HCT116 (cell line): ENCODE data around the gene RTTN. TPM values are rescaled to one million over a fixed set of nuclear protein-coding genes. Genes with fewer than 3 reads are reported as not detected.

Experiments
- ATAC-seq: fragments of 200-7000 bp; cut with Tn5 transposase; 2 replicates; pipeline ENCODE4 v1.9.1; 2020; ENCODE audit warnings: mild to moderate bottlenecking, moderate library complexity
- BruUV-seq: library from RNA; stranded (reverse); fragments of 400-500 nt; replicated peaks from 2 replicates; lab custom pipeline; 2021; lab: Mats Ljungman, UMichigan
- CTCF ChIA-PET: fragments of 300-600 bp; sonication (Branson Sonifier 250); formaldehyde crosslinking; loops from one replicate; lab custom pipeline; 2021; ENCODE audit warnings: antibody characterized with exemption; lab: Charles Lee
- POLR2A ChIA-PET: fragments of 300-600, 350-600 bp; sonication (Branson Sonifier 250); formaldehyde crosslinking; loops from one replicate; lab custom pipeline; 2021; ENCODE audit warnings: antibody characterized with exemption; lab: Charles Lee
- RAD21 ChIA-PET, 2 experiments: fragments of 300-600 bp; sonication (Branson Sonifier 250); formaldehyde crosslinking; loops; one replicate each; lab custom pipeline; 2023; ENCODE audit warnings: low total read pairs in 2 of 2; ENCODE audit not compliant: uncharacterized antibody in 2 of 2, unreplicated experiment in 2 of 2, low non-redundant PET in 1 of 2; lab: Charles Lee
- DNase-seq: peaks from one replicate; pipeline ENCODE4 v3.0.0-alpha.2; 2010; ENCODE audit warnings: low read depth, low spot score
- H2AFZ ChIP-seq: fragments of 200-600 bp; shearing (Covaris generic), sonication (generic); 2 replicates; pipeline ENCODE4 v1.6.1; 2017; ENCODE audit warnings: low read depth, mixed run types, mixed read lengths, antibody characterized with exemption, low read length; ENCODE audit not compliant: poor library complexity, severe bottlenecking
- H3K27ac ChIP-seq: 2 replicates; pipeline ENCODE4 v1.5.1; 2012; ENCODE audit warnings: low read depth, low read length
- H3K27me3 ChIP-seq: fragments of 200-600 bp; sonication (generic); 2 replicates; pipeline ENCODE4 v1.6.1; 2016; ENCODE audit warnings: mixed run types, low read length, mixed read lengths; ENCODE audit not compliant: insufficient read depth
- H3K36me3 ChIP-seq, 2 experiments: fragments of 200-500 bp in 1 of 2; fragments of 200-600 bp in 1 of 2; sonication (Bioruptor generic) in 1 of 2; sonication (generic) in 1 of 2; 2 replicates each; pipeline versions ENCODE4 v1.5.1 to v1.6.1; 2014 to 2016; ENCODE audit warnings: low read length in 2 of 2, inconsistent platforms in 1 of 2, mixed read lengths in 1 of 2, mixed run types in 1 of 2; ENCODE audit not compliant: insufficient read depth in 2 of 2, control insufficient read depth in 1 of 2
- H3K4me1 ChIP-seq, 2 experiments: fragments of 200-600 bp in 1 of 2; sonication (generic) in 1 of 2; 2 replicates each; pipeline versions ENCODE4 v1.5.1 to v1.6.1; 2012 to 2017; ENCODE audit warnings: low read length in 2 of 2, inconsistent platforms in 1 of 2, mild to moderate bottlenecking in 1 of 2, mixed read lengths in 1 of 2, mixed run types in 1 of 2, moderate library complexity in 1 of 2; ENCODE audit not compliant: insufficient read depth in 2 of 2, control insufficient read depth in 1 of 2
- H3K4me2 ChIP-seq: fragments of 200-600 bp; sonication (generic); 2 replicates; pipeline ENCODE4 v1.6.1; 2017; ENCODE audit warnings: mixed run types, low read length, mixed read lengths
- H3K4me3 ChIP-seq, 2 experiments: fragments of 200-600 bp in 1 of 2; sonication (generic) in 1 of 2; replicated peaks in 1 of 2; 2 replicates each; pipeline ENCODE4 v1.5.1; 2011 to 2016; ENCODE audit warnings: low read length in 2 of 2, control low read depth in 1 of 2, low read depth in 1 of 2, mild to moderate bottlenecking in 1 of 2, mixed read lengths in 1 of 2, mixed run types in 1 of 2
- H3K79me2 ChIP-seq: fragments of 200-600 bp; sonication (generic); 2 replicates; pipeline ENCODE4 v1.6.1; 2017; ENCODE audit warnings: mild to moderate bottlenecking, mixed run types, low read length, moderate library complexity, mixed read lengths; ENCODE audit not compliant: insufficient read depth
- H3K9ac ChIP-seq: fragments of 200-600 bp; sonication (generic); 2 replicates; pipeline ENCODE4 v1.6.1; 2016; ENCODE audit warnings: low read length, mixed read lengths
- H3K9me2 ChIP-seq: fragments of 200-600 bp; sonication (generic), shearing (Covaris generic); 2 replicates; pipeline ENCODE4 v1.6.1; 2017; ENCODE audit warnings: mixed run types, mild to moderate bottlenecking, moderate library complexity; ENCODE audit not compliant: insufficient read depth
- H3K9me3 ChIP-seq, 2 experiments: fragments of 200-500 bp in 1 of 2; fragments of 200-600 bp in 1 of 2; sonication (Bioruptor generic) in 1 of 2; sonication (generic) in 1 of 2; 2 replicates each; pipeline ENCODE4 v1.6.1; 2014 to 2017; ENCODE audit warnings: low read length in 2 of 2, mixed read lengths in 2 of 2, inconsistent platforms in 1 of 2, low read depth in 1 of 2, mild to moderate bottlenecking in 1 of 2, mixed run types in 1 of 2, moderate library complexity in 1 of 2; ENCODE audit not compliant: control insufficient read depth in 1 of 2, insufficient read depth in 1 of 2
- H4K20me1 ChIP-seq: fragments of 200-600 bp; sonication (generic), shearing (Covaris generic); 2 replicates; pipeline ENCODE4 v1.6.1; 2017; ENCODE audit warnings: mixed run types, mild to moderate bottlenecking, moderate library complexity; ENCODE audit not compliant: insufficient read depth
- CBX3 ChIP-seq: IDR thresholded peaks from 2 replicates; pipeline ENCODE4 v1.6.1; 2012; ENCODE audit warnings: low read depth
- CEBPB ChIP-seq: IDR thresholded peaks from 2 replicates; pipeline ENCODE4 v1.6.1; 2012; ENCODE audit warnings: low read depth
- CTCF ChIP-seq, 3 experiments: fragments of 200-600 bp in 1 of 3; sonication (generic) in 1 of 3; IDR thresholded peaks in 2 of 3; conservative IDR thresholded peaks in 1 of 3; 2 replicates each; pipeline ENCODE4 v1.5.1; 2012 to 2017; ENCODE audit warnings: low read depth in 2 of 3, low read length in 2 of 3, antibody characterized with exemption in 1 of 3, borderline replicate concordance in 1 of 3, control low read depth in 1 of 3, mild to moderate bottlenecking in 1 of 3, mixed read lengths in 1 of 3, mixed run types in 1 of 3, moderate library complexity in 1 of 3; ENCODE audit not compliant: insufficient read depth in 1 of 3
- ELF1 ChIP-seq: IDR thresholded peaks from 2 replicates; pipeline ENCODE4 v1.6.1; 2012; ENCODE audit warnings: low read depth, borderline replicate concordance
- EZH2phosphoT487 ChIP-seq: fragments of 200-600 bp; IDR thresholded peaks from 2 replicates; pipeline ENCODE4 v1.6.1; 2018; ENCODE audit warnings: antibody characterized with exemption, borderline replicate concordance
- POLR2A ChIP-seq: IDR thresholded peaks from 2 replicates; pipeline ENCODE4 v1.7.0; 2011; ENCODE audit warnings: borderline replicate concordance; ENCODE audit not compliant: insufficient read depth, insufficient read length; ENCODE audit errors: extremely low read depth
- POLR2AphosphoS5 ChIP-seq: IDR thresholded peaks from 2 replicates; pipeline ENCODE4 v1.6.1; 2011; ENCODE audit warnings: mild to moderate bottlenecking, low read depth, low read length, moderate library complexity
- RAD21 ChIP-seq: IDR thresholded peaks from 2 replicates; pipeline ENCODE4 v1.6.1; 2012; ENCODE audit warnings: low read depth, mild to moderate bottlenecking
- TCF7L2 ChIP-seq: IDR thresholded peaks from 2 replicates; pipeline ENCODE4 v1.7.0; 2011; ENCODE audit warnings: borderline replicate concordance, inconsistent platforms; ENCODE audit not compliant: insufficient read depth, insufficient read length; ENCODE audit errors: extremely low read depth
- YY1 ChIP-seq: IDR thresholded peaks from 2 replicates; pipeline ENCODE4 v1.6.1; 2011; ENCODE audit warnings: low read length, low read depth, moderate library complexity, mild to moderate bottlenecking; ENCODE audit not compliant: insufficient replicate concordance; ENCODE audit errors: extremely low read depth
- intact Hi-C: fragments of 100-400 bp; cut with micrococcal nuclease; formaldehyde crosslinking; loops from 2 replicates; pipeline ENCODE4 v1.10.0; 2022
- total RNA-seq: library from RNA; stranded (reverse); gene quantifications from one replicate; pipeline ENCODE4 v1.2.1, GENCODE V29; 2021; ENCODE audit not compliant: unreplicated experiment
- TF ChIP-seq, protein P1 (sequence below): IDR thresholded peaks from 2 replicates; pipeline ENCODE4 v1.6.1; 2012
- TF ChIP-seq, protein P2 (sequence below): IDR thresholded peaks from 2 replicates; pipeline ENCODE4 v1.6.1; 2012; ENCODE audit warnings: low read depth
- TF ChIP-seq, protein P3 (sequence below): IDR thresholded peaks from 2 replicates; pipeline ENCODE4 v1.6.1; 2012

RTTN gene
- total RNA-seq, 1 experiment from 2014 or later = 41.2 TPM

- RAD21 ChIA-PET = no interaction called here
- Histone ChIP-seq H3K9me2 (no peaks in the 10 kb centered on the region), H3K4me2 (no peak overlapping the region), H3K79me2 (no peaks in the 10 kb centered on the region), H3K27ac (no peak overlapping the region), H3K9me3 (no peaks in the 10 kb centered on the region), H3K27me3 (no peaks in the 10 kb centered on the region)
- POLR2A ChIA-PET = no interaction called here
- no peak for DNase-seq
- no TSS peak for BruUV-seq
- CTCF ChIA-PET = no interaction called here
- no peak for ATAC-seq
- TF ChIP-seq POLR2A (no peak), POLR2AphosphoS5 (no peak), ELF1 (no peak), EZH2phosphoT487 (no peak), TCF7L2 (no peak), CBX3 (no peak), RAD21 (no peak), CTCF (IDR thresholded peaks at IDR 0.05 in 2 of 3, conservative IDR thresholded peaks at IDR 0.05 in 1 of 3; ENCODE audit: borderline replicate concordance in 1 of 3, insufficient read depth in 1 of 3, low read depth in 2 of 3, low read length in 2 of 3) (no peak), YY1 (no peak), CEBPB (no peak)
- TF ChIP-seq, protein P1, sequence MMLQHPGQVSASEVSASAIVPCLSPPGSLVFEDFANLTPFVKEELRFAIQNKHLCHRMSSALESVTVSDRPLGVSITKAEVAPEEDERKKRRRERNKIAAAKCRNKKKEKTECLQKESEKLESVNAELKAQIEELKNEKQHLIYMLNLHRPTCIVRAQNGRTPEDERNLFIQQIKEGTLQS = no peak
- TF ChIP-seq, protein P2, sequence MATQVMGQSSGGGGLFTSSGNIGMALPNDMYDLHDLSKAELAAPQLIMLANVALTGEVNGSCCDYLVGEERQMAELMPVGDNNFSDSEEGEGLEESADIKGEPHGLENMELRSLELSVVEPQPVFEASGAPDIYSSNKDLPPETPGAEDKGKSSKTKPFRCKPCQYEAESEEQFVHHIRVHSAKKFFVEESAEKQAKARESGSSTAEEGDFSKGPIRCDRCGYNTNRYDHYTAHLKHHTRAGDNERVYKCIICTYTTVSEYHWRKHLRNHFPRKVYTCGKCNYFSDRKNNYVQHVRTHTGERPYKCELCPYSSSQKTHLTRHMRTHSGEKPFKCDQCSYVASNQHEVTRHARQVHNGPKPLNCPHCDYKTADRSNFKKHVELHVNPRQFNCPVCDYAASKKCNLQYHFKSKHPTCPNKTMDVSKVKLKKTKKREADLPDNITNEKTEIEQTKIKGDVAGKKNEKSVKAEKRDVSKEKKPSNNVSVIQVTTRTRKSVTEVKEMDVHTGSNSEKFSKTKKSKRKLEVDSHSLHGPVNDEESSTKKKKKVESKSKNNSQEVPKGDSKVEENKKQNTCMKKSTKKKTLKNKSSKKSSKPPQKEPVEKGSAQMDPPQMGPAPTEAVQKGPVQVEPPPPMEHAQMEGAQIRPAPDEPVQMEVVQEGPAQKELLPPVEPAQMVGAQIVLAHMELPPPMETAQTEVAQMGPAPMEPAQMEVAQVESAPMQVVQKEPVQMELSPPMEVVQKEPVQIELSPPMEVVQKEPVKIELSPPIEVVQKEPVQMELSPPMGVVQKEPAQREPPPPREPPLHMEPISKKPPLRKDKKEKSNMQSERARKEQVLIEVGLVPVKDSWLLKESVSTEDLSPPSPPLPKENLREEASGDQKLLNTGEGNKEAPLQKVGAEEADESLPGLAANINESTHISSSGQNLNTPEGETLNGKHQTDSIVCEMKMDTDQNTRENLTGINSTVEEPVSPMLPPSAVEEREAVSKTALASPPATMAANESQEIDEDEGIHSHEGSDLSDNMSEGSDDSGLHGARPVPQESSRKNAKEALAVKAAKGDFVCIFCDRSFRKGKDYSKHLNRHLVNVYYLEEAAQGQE = no peak
- TF ChIP-seq, protein P3, sequence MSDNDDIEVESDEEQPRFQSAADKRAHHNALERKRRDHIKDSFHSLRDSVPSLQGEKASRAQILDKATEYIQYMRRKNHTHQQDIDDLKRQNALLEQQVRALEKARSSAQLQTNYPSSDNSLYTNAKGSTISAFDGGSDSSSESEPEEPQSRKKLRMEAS = no peak
- TF ChIP-seq, all 23 proteins: peak for 0
- Histone ChIP-seq H3K36me3 (peaks cover 2 to 10% of the 10 kb centered on the region in 2 experiments; a peak in 1 of 4 replicates), H3K4me1 (0 out of 4 replicates have a peak, but pooled peaks cover 0 to 2% of the 10 kb centered on the region in 2 experiments), H4K20me1 (no peaks in the 10 kb centered on the region), H3K9ac (no peak overlapping the region), H2AFZ (no peak overlapping the region), H3K4me3 (no peak overlapping the region)
- intact Hi-C loops = no loop called here
These were observed 205.8 kb downstream of the RTTN start for GRCh38 chr18:69999656-70000055.
